Cardiac muscle cell (in vitro differentiated cells and primary cell): ENCODE measurements around the gene GBP6. TPM values are rescaled to one million over a fixed set of nuclear protein-coding genes. Genes with fewer than 3 reads are reported as not detected.

Experiments
- DNase-seq, 2 donors: peaks; one replicate each; pipeline versions ENCODE4 v3.0.0 to v3.0.0-alpha.2; 2010 to 2017; ENCODE audit warnings: low read depth in 1 of 2, low spot score in 1 of 2
- H3K27ac ChIP-seq: fragments of 200-600 bp; sonication (generic); 2 replicates; pipeline ENCODE4 v1.5.1; 2016
- H3K27me3 ChIP-seq: fragments of 200-600 bp; sonication (generic); 2 replicates; pipeline ENCODE4 v1.6.0; 2016; ENCODE audit warnings: control low read depth
- H3K36me3 ChIP-seq: fragments of 200-600 bp; sonication (generic); 2 replicates; pipeline ENCODE4 v1.5.1; 2016; ENCODE audit warnings: control low read depth
- H3K4me1 ChIP-seq: fragments of 200-600 bp; sonication (generic); 2 replicates; pipeline ENCODE4 v1.8.1; 2017; ENCODE audit warnings: low read depth, mild to moderate bottlenecking, mixed run types
- H3K4me3 ChIP-seq: fragments of 200-600 bp; sonication (generic); 2 replicates; pipeline ENCODE4 v1.5.1; 2016; ENCODE audit warnings: mild to moderate bottlenecking
- H3K9me3 ChIP-seq: fragments of 200-600 bp; sonication (generic); 2 replicates; pipeline ENCODE4 v1.5.1; 2017; ENCODE audit warnings: low read depth, mild to moderate bottlenecking, control low read depth
- polyA plus RNA-seq: library from polyadenylated mRNA; unstranded; fragments of >200 nt; fragmentation: Nextera tagmentation; extraction: Ambion mirVana; gene quantifications from 2 replicates; pipeline ENCODE4 v1.2.1, GENCODE V29; 2016
- total RNA-seq: library from RNA; depleted of rRNA; stranded (reverse); fragments of >200 nt; gene quantifications from 2 replicates; pipeline ENCODE4 v1.2.3, GENCODE V29; 2016
- TF ChIP-seq, protein P1 (sequence below): IDR thresholded peaks from 2 replicates; pipeline ENCODE4 v1.5.1; 2012; ENCODE audit warnings: low read depth, mild to moderate bottlenecking, low read length

Gene GBP6
- total and polyA plus RNA-seq, 2 experiments from 2014 or later, result 0.69 TPM; not detected in 1

DNA sequence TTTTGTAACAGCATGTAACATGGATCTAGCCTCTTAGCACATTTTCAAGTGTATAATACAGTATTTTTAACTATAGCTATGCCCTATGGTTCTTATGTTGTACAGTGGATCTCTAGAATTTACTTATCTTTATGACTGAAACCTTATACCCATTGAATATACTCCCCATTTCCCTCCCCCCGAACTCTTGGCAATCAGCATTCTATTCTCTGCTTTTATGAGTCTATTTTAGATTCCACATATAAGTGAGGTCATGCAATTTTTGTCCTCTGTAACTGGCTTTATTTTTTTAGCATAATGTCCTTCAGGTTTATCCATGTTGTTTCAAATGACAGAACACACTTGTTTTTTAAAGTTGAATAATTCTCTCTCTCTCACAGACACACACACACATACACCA lies 3.1 kb upstream of the GBP6 start:
- Histone ChIP-seq H3K4me3 (no peak overlapping the region), H3K27ac (no peak overlapping the region), H3K9me3 (no peaks in the 10 kb centered on the region), H3K27me3 (no peaks in the 10 kb centered on the region), H3K36me3 (no peaks in the 10 kb centered on the region), H3K4me1 (peaks cover 46% of the 10 kb centered on the region)
- TF ChIP-seq, protein P1, sequence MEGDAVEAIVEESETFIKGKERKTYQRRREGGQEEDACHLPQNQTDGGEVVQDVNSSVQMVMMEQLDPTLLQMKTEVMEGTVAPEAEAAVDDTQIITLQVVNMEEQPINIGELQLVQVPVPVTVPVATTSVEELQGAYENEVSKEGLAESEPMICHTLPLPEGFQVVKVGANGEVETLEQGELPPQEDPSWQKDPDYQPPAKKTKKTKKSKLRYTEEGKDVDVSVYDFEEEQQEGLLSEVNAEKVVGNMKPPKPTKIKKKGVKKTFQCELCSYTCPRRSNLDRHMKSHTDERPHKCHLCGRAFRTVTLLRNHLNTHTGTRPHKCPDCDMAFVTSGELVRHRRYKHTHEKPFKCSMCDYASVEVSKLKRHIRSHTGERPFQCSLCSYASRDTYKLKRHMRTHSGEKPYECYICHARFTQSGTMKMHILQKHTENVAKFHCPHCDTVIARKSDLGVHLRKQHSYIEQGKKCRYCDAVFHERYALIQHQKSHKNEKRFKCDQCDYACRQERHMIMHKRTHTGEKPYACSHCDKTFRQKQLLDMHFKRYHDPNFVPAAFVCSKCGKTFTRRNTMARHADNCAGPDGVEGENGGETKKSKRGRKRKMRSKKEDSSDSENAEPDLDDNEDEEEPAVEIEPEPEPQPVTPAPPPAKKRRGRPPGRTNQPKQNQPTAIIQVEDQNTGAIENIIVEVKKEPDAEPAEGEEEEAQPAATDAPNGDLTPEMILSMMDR, result no peak
- no peak for DNase-seq

DNA sequence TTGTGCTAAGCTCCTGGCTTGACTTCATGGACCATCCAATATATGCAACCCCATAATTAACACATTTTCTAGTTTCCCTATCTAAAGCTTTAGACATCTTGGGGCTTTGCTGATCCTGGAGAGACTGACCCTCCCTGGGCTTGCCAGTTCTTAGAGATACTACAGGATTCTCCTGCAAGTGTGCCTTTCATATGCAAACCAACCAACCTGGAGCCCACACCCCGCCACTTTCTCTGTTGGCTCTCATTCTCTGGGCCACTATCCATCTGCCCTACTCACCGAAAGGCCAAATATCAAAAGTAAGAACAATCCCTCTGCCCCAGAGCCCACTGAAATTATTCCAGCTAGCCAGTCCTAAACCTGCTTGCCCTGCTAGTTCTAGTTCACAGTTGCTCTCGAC lies 2.2 kb upstream of the GBP6 start:
- H3K4me3 ChIP-seq, result no peak overlapping the region
- H3K9me3 ChIP-seq, result no peaks in the 10 kb centered on the region
- TF ChIP-seq, protein P1, result no peak
- no peaks in the 10 kb centered on the region for H3K27me3 ChIP-seq
- no peaks in the 10 kb centered on the region for H3K36me3 ChIP-seq
- H3K27ac ChIP-seq, result no peak overlapping the region
- DNase-seq, result no peak
- H3K4me1 ChIP-seq, result peaks cover 46% of the 10 kb centered on the region

GRCh38 chr1:89363196-89363595 lies 663 bp upstream of the GBP6 start:
- no peak overlapping the region for H3K4me3 ChIP-seq

GRCh38 chr1:89364954-89365550 lies 1.2 kb downstream of the GBP6 start:
- Histone ChIP-seq H3K27me3 (no peaks in the 10 kb centered on the region), H3K4me3 (no peak overlapping the region), H3K9me3 (no peaks in the 10 kb centered on the region), H3K36me3 (no peaks in the 10 kb centered on the region), H3K27ac (peak overlapping the region; percentile 79), H3K4me1 (peaks cover 24% of the 10 kb centered on the region)
- no peak for DNase-seq
- TF ChIP-seq, protein P1, result no peak

More at GRCh38 chr1:89363196-89363595, 663 bp upstream of the GBP6 start:
- Histone ChIP-seq H3K36me3 (no peaks in the 10 kb centered on the region), H3K4me1 (peaks cover 35% of the 10 kb centered on the region), H3K9me3 (no peaks in the 10 kb centered on the region), H3K27ac (peak overlapping the region; percentile 79), H3K27me3 (no peaks in the 10 kb centered on the region)
- DNase-seq, result peak; percentile 25 to 35
- TF ChIP-seq, protein P1, result no peak

DNA sequence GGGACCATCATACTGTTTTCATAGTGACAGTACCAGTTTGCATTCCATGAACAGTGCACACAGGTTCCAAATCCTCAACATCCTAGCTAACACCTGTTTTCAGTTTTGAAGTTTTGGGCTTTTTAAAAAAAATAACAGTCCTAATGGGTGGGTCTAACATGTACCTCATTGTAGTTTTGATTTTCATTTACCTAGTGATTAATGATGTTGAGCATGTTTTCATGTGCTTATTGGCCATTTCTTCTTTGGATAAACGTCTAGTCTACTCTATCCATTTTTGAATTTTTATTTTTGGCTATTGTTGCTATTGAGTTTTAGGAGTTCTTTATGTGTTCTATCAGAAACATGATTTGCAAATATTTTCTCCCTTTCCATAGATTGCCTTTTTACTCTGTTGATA lies 3.4 kb downstream of the GBP6 start:
- Histone ChIP-seq H3K27ac (no peak overlapping the region), H3K4me1 (peaks cover 24% of the 10 kb centered on the region), H3K27me3 (no peaks in the 10 kb centered on the region), H3K4me3 (no peak overlapping the region), H3K9me3 (no peaks in the 10 kb centered on the region), H3K36me3 (no peaks in the 10 kb centered on the region)
- TF ChIP-seq, protein P1, result no peak
- DNase-seq, result no peak
